ENCODE data around the gene COA1. TPM values are rescaled to one million over a fixed set of nuclear protein-coding genes. Genes with fewer than 3 reads are reported as not detected.

The COA1 gene
- polyA plus RNA-seq, 1 of the 3 experiments (the other 2 are of a cell fraction): 42.8 TPM

- H3F3A ChIP-seq (replicated peaks; ENCODE audit: insufficient read depth): peaks cover 62% of the 10 kb centered on the region
- H3K27me3 ChIP-seq (ENCODE audit: insufficient read depth): no peaks in the 10 kb centered on the region
- peaks cover 68 to 73% of the 10 kb centered on the region in 2 experiments for H3K4me1 ChIP-seq (ENCODE audit: control insufficient read depth in 1 of 2, insufficient read depth in 2 of 2, low read depth in 1 of 2, low read length in 1 of 2)
- no peaks in the 10 kb centered on the region for H3K9me2 ChIP-seq
- TF ChIP-seq SMC3 (IDR thresholded peaks at IDR 0.05; ENCODE audit: low read depth, low read length) (no peak), TAF1 (IDR thresholded peaks at IDR 0.05; ENCODE audit: borderline replicate concordance, low read depth, low read length) (no peak), CHD2 (IDR thresholded peaks at IDR 0.05; ENCODE audit: low read length, partially characterized antibody) (no peak), GABPA (IDR thresholded peaks at IDR 0.05; ENCODE audit: low read depth) (peak; percentile 25; the same call in 1 of the 2 replicates), EP300 (IDR thresholded peaks at IDR 0.05; ENCODE audit: borderline replicate concordance in 1 of 2, low read depth in 1 of 2, low read length in 1 of 2) (no peak)
- TF ChIP-seq, protein P1, sequence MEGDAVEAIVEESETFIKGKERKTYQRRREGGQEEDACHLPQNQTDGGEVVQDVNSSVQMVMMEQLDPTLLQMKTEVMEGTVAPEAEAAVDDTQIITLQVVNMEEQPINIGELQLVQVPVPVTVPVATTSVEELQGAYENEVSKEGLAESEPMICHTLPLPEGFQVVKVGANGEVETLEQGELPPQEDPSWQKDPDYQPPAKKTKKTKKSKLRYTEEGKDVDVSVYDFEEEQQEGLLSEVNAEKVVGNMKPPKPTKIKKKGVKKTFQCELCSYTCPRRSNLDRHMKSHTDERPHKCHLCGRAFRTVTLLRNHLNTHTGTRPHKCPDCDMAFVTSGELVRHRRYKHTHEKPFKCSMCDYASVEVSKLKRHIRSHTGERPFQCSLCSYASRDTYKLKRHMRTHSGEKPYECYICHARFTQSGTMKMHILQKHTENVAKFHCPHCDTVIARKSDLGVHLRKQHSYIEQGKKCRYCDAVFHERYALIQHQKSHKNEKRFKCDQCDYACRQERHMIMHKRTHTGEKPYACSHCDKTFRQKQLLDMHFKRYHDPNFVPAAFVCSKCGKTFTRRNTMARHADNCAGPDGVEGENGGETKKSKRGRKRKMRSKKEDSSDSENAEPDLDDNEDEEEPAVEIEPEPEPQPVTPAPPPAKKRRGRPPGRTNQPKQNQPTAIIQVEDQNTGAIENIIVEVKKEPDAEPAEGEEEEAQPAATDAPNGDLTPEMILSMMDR (IDR thresholded peaks at IDR 0.05): no peak
- TF ChIP-seq, protein P2, sequence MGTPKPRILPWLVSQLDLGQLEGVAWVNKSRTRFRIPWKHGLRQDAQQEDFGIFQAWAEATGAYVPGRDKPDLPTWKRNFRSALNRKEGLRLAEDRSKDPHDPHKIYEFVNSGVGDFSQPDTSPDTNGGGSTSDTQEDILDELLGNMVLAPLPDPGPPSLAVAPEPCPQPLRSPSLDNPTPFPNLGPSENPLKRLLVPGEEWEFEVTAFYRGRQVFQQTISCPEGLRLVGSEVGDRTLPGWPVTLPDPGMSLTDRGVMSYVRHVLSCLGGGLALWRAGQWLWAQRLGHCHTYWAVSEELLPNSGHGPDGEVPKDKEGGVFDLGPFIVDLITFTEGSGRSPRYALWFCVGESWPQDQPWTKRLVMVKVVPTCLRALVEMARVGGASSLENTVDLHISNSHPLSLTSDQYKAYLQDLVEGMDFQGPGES (IDR thresholded peaks at IDR 0.05; ENCODE audit: low read depth, low read length): no peak
- CTCF ChIA-PET: interaction anchor here (2.6 to 6.7 kb wide), 2 partner anchors 50 to 67 kb away, joined by 12 to 45 read pairs; partner anchors contain the start of gene STK17A
- H3K79me2 ChIP-seq (ENCODE audit: insufficient read depth): peaks cover 67% of the 10 kb centered on the region
- H2AFZ ChIP-seq (ENCODE audit: low read depth): no peak overlapping the region
- peak overlapping the region; percentile 98 to 100 for H3K27ac ChIP-seq (ENCODE audit: low read depth in 2 of 2, low read length in 1 of 2)
- 59% methylated on average over 4 of the region's 4 CpGs for WGBS (ENCODE audit: low lambda C conversion rate)
- peak overlapping the region; percentile 80 for H3K9ac ChIP-seq
- peaks cover 14 to 18% of the 10 kb centered on the region in 2 experiments for H3K36me3 ChIP-seq (replicated peaks in 1 of 2; ENCODE audit: control insufficient read depth in 1 of 2, insufficient read depth in 2 of 2, low read length in 1 of 2)
- peak overlapping the region; percentile 63 for H3K4me2 ChIP-seq
- H3K4me3 ChIP-seq (ENCODE audit: low read depth in 2 of 2, low read length in 1 of 2): no peak overlapping the region
- H3K9me3 ChIP-seq: no peaks in the 10 kb centered on the region
- POLR2A ChIA-PET: no interaction called here
- no peak for DNase-seq
- H4K20me1 ChIP-seq (ENCODE audit: insufficient read depth): no peaks in the 10 kb centered on the region
Measured at GRCh38 chr7:43649755-43650274, 79.5 kb downstream of the COA1 start.

DNA sequence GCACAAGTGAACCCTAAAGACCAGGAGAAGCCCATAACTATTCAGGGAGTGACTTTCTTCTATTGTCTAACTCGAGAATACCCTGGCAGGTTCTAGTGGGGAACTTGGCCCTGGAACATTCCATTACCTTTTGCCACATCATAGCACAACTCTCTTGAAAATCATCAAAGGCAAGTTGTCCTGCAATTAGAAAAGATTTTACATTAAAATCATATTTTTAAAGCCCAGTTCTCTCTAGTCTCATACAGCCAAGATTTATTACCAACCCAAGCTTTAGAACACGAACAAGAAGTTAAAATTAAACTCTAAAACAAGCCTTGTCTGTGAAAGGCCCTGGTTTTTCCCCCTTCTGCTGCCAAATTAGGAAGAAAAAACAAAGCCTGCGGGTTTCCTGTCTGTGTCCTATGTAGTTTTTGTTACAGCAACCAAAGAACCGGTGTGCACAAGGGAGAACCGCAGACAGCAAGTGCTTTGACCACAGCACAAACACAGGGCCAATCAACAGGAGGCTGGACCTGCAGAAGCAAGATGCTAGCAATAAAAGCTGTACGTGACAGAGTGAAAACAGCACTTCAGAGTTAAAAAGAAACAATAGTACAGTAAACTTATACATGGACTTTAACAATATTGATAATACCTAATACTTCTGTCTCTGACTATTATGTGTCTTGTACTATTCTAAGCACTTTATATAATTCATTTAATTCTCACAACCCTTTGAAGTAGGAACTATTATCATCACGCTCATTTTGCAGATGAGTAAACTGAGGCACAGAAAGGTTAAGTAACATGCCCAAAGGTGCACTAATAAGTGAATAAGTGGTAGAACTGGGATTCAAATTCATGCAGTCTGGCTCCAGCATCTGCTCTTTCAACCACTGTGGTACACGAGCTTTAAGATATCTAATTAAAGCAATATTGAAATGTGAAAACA, 80.6 kb downstream of the COA1 start:
- whole genome bisulfite sequencing (ENCODE audit: low lambda C conversion rate): 26% methylated on average over 8 of the region's 8 CpGs
- ChIA-PET POLR2A (interaction anchor here (0.7 to 1.3 kb wide), 3 partner anchors 10 to 117 kb away, joined by 3 to 5 read pairs (median 3); partner anchors contain the start of gene STK17A), CTCF (interaction anchor here (0.6 to 6.7 kb wide), 6 partner anchors 10 to 387 kb away, joined by 3 to 45 read pairs (median 6); partner anchors contain the start of gene STK17A)
- Histone ChIP-seq H3K79me2 (ENCODE audit: insufficient read depth) (peaks cover 63% of the 10 kb centered on the region), H4K20me1 (ENCODE audit: insufficient read depth) (no peaks in the 10 kb centered on the region), H3K9me2 (no peaks in the 10 kb centered on the region), H3F3A (replicated peaks; ENCODE audit: insufficient read depth) (peaks cover 62% of the 10 kb centered on the region), H3K27me3 (ENCODE audit: insufficient read depth) (no peaks in the 10 kb centered on the region), H3K9me3 (no peaks in the 10 kb centered on the region), H3K9ac (peak overlapping the region; percentile 80), H3K4me1 (ENCODE audit: control insufficient read depth in 1 of 2, insufficient read depth in 2 of 2, low read depth in 1 of 2, low read length in 1 of 2) (peaks cover 68% of the 10 kb centered on the region in 2 experiments), H3K4me2 (peak overlapping the region; percentile 63), H3K27ac (ENCODE audit: low read depth in 2 of 2, low read length in 1 of 2) (peak overlapping the region; percentile 98 to 100), H3K4me3 (ENCODE audit: low read depth in 2 of 2, low read length in 1 of 2) (no peak overlapping the region; a peak in 1 of 4 replicates), H2AFZ (ENCODE audit: low read depth) (no peak overlapping the region), H3K36me3 (replicated peaks in 1 of 2; ENCODE audit: control insufficient read depth in 1 of 2, insufficient read depth in 2 of 2, low read length in 1 of 2) (peaks cover 7 to 23% of the 10 kb centered on the region in 2 experiments)
- DNase-seq: no peak
- TF ChIP-seq GABPA (IDR thresholded peaks at IDR 0.05; ENCODE audit: low read depth) (no peak), MXI1 (IDR thresholded peaks at IDR 0.05; ENCODE audit: low read depth, low read length) (no peak), CHD2 (IDR thresholded peaks at IDR 0.05; ENCODE audit: low read length, partially characterized antibody) (no peak), JUND (IDR thresholded peaks at IDR 0.05) (peak; percentile 9; the same call in 1 of the 2 replicates), POLR2AphosphoS5 (IDR thresholded peaks at IDR 0.05; ENCODE audit: low read depth, low read length) (peak; percentile 44; the same call in 1 of the 2 replicates), REST (IDR thresholded peaks at IDR 0.05; ENCODE audit: low read depth, low read length) (peak; percentile 40; the same call in 1 of the 2 replicates)
- TF ChIP-seq, protein P3, sequence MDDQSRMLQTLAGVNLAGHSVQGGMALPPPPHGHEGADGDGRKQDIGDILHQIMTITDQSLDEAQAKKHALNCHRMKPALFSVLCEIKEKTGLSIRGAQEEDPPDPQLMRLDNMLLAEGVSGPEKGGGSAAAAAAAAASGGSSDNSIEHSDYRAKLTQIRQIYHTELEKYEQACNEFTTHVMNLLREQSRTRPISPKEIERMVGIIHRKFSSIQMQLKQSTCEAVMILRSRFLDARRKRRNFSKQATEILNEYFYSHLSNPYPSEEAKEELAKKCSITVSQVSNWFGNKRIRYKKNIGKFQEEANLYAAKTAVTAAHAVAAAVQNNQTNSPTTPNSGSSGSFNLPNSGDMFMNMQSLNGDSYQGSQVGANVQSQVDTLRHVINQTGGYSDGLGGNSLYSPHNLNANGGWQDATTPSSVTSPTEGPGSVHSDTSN (IDR thresholded peaks at IDR 0.05): peak; percentile 55
- TF ChIP-seq, protein P4, sequence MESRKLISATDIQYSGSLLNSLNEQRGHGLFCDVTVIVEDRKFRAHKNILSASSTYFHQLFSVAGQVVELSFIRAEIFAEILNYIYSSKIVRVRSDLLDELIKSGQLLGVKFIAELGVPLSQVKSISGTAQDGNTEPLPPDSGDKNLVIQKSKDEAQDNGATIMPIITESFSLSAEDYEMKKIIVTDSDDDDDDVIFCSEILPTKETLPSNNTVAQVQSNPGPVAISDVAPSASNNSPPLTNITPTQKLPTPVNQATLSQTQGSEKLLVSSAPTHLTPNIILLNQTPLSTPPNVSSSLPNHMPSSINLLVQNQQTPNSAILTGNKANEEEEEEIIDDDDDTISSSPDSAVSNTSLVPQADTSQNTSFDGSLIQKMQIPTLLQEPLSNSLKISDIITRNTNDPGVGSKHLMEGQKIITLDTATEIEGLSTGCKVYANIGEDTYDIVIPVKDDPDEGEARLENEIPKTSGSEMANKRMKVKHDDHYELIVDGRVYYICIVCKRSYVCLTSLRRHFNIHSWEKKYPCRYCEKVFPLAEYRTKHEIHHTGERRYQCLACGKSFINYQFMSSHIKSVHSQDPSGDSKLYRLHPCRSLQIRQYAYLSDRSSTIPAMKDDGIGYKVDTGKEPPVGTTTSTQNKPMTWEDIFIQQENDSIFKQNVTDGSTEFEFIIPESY (IDR thresholded peaks at IDR 0.05; ENCODE audit: borderline replicate concordance, low read depth): no peak
